NCI-H345 treated with DMSO at 0.1 percent for 48 hours (cell line): ENCODE measurements around the gene SHE.

Experiments
- DNase-seq: peaks from one replicate; lab custom pipeline; 2025; ENCODE audit not compliant: unreplicated experiment; lab: John Stamatoyannopoulos, UW

Gene SHE

GRCh38 chr1:154453161-154453560 is 49.1 kb downstream of the SHE start:
- no peak for DNase-seq

DNA sequence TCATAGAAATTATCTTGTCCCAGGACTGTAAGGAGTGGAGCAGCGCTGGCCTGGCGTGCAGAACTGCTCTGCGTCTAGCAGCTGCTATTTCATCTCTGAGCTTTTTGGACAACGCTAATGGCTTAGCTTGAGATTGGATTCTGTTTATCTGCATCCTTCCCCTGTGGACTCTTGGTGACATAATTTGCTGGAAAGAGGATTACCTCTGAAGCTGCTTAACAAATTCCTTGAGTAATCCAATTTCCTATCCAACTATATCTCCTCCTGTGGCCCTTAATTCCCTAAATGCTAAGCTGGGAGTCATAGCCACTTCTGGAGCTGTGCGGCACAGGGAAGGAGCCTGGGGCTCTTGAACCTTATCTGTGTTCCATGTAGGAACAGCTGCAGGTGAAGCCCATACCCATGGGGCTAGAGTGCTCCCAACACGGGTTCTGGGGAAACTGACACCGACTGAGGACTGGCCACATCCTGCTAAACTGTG is 53.8 kb downstream of the SHE start:
- no peak for DNase-seq

DNA sequence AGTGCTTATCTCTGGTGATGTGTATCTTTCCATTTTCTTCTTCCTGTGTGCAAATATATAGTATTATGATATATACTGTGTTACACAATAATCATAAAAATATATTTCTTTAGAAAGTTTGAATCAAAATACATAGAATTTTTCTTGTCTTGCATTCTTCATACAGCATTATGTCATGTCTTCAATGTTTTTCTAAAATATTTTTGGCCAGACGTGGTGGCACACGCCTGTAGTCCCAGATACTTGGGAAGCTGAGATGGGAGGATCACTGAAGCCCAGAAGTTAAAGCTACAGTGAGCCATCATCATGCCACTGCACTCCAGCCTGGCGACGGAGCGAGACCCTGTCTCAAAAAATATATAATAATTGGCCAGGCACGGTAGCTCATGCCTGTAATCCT is 55.4 kb downstream of the SHE start:
- DNase-seq: no peak

- no peak for DNase-seq
Measured at GRCh38 chr1:154446292-154446691, 55.9 kb downstream of the SHE start.

- no peak for DNase-seq
Measured at GRCh38 chr1:154445040-154445472, 57.2 kb downstream of the SHE start.

DNA sequence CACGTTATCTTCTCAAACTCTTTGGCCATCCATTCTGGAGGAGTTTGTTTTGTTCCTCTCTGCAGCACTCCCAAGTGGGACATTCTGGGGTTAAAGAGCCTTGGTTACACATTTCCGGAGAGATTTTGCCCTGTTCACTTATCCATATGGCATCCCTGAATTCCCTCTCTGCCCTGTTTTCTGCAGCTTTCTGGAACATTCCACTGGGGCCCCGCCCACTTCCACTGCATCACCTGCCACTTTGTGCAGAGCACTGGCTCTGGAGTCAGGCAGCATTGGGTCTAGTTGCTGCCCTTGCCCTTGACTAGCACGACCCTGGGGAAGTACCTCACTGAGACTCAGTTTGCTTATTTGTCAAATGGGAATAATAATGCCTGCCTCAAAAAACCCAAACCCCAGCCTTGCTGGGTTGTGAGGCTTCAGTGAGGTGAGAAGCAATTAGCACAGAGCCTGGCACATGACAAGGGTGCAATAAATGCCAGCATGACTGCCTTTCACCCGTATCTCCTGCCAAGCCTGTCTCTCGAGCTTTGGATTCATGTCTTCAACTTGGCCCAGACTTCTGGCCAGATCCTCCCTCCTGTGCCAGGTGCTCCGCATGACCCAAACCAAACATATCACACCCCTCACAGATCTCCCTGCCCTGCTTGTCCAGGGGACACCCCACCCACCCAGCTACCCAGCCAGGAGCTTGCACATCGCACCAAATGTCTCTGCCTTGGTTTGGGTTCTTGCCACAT is 58.8 kb downstream of the SHE start:
- no peak for DNase-seq

DNA sequence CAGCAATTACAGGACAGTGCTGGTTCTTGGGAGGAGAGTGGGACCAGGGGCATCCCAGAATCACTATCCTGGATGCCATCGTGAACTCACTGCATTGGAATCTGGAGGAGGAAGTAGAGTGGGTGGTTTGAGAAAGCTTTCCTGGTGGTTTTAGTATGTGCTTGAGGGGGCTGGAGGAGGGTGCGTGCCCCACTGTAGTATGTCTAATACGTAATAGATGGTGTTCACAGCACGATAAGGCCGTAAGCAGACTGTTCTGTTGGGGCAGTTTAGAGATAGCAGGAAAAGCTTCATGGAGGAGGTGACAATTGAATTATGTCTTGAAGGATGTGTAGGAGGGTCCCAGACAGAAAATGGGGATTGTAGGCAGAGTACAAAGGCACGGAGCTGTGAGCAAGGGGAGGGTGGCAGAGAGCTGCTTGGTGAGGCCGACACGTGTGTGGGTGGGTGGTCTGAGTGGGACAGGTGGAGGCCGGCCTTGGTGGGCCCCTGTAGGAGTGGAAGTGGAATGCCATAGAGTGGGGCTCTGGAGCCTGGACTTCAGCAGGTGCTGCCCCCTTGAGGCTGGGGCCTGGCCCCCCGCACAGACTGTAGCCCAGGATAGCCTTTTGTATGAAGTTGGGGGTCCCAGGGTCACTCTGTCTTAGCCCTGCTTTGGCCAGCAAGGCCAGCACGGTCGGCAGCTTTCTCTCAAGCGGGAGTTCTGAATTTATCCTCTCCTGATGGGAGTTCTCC is 60.0 kb downstream of the SHE start:
- DNase-seq: no peak

DNA sequence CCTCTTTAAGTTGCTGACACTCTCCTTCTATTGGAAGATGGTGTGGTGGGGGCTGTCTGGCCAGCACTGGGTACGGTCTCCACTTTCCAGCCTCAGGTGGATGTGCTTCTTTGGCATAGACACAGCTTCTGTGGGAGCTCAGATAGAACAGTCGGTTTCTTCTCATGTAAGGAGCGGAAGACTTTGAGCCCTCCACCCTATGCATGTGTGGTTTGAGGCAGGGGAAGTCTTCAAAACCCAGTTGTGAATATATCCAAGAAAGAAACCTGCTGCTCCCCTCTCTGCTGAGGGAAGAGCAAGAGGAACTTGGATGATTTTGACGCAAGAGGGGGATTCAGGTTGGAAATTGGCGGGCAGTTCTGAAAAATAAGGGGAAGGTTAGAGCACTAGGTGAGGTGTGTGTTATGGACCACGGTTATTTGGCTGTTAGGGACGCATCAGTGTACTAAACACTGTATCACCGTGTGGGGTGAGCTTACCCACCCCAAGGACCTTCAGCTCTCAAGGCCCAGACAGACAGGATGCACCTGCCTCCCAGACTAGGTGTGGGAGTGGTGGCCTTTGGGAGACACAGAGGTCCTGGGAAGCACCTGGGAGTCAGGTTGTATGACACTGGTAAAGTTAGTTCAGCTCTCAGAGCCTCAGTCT is 60.8 kb downstream of the SHE start:
- no peak for DNase-seq

- no peak for DNase-seq
Measured at GRCh38 chr1:154440036-154440804, 62.0 kb downstream of the SHE start.

GRCh38 chr1:154436433-154436832 is 65.8 kb downstream of the SHE start:
- no peak for DNase-seq

- DNase-seq: no peak
Measured at GRCh38 chr1:154435599-154436200, 66.5 kb downstream of the SHE start.

DNA sequence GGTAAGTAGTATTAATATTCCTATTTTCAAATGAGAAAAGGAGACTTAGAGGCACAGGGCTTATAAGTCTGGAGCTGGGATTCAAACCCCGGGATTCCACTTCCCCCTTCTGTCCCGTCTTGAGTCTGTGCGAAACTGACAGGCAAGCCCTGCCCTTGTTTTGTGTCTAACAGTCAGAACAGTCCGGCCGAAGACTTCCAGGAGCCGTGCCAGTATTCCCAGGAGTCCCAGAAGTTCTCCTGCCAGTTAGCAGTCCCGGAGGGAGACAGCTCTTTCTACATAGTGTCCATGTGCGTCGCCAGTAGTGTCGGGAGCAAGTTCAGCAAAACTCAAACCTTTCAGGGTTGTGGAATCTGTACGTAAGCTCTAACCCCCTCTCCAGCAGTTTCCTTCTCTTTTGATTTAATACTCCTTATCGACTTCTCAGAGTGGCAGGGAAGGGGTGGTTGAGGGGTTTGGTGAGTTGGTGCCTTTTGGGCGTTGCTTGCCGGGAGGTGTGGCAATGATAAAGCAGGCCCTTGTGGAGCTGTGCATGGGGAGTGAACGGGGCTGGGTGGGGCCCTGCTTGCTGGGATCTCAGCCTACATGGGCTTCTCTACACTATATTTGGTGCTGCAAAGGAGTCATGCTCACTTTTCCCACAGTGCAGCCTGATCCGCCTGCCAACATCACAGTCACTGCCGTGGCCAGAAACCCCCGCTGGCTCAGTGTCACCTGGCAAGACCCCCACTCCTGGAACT is 67.7 kb downstream of the SHE start:
- no peak for DNase-seq

DNA sequence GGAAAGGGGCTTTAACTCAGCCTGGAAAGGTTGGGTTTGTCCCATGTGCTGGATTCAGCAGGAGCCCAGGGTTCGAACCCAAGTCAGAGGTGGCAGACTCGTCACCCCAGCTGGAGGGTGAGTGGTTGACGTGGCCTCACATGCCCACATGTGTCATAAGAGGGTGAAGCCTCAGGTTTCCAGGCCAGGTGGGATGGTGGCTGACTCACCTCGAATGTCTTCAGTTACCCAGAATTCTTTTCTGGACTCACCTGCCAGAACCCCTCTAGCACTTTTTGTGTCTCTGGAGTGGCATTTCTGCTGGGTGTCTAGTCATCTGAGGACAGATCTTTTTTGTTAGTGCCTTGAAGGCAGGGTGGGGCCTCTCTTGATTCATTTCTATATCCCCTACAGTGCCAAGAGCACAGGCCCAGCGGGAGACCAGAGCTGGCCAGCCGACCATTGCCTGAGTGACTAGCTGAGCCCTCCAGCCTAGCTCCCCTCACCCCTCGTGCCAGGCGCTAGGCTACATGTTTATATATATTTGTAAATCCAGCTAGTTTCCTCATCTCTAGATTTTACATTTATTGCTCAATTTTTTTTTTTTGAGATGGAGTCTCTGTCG is 68.9 kb downstream of the SHE start:
- no peak for DNase-seq

GRCh38 chr1:154431586-154432373 is 70.4 kb downstream of the SHE start:
- no peak for DNase-seq

DNA sequence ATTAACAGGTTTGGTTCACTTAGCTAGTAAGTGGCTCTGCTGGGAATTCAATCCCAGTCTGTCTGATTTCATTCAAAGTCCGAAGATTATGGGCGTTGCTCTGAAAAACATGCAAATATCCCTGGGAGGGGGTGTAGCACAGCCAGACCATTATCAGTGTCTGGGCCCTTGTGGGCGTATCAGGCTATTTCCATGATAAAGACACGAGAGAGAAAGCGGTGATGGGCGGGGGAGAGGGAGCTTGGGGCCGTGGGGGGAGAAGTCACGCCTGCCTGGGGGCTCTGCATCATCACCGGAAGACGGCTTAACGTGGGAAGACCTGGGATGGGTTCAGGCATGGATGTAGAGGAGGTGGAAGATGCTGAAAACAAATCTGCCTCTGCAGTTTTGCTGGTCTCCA is 71.3 kb downstream of the SHE start:
- no peak for DNase-seq

- DNase-seq: no peak
Measured at GRCh38 chr1:154429841-154430611, 72.2 kb downstream of the SHE start.
